ENCODE data around the gene AVL9.

- no peak for TF ChIP-seq CTCF (IDR thresholded peaks at IDR 0.05; ENCODE audit: insufficient read depth, low read length, poor library complexity, severe bottlenecking)
- TF ChIP-seq EZH2phosphoT487 (conservative IDR thresholded peaks at IDR 0.05; ENCODE audit: low read length), result no peak
Measured at GRCh38 chr7:32583791-32584190, 88.5 kb downstream of the AVL9 start.
